ENCODE results near the gene KRT74. TPM values are rescaled to one million over a fixed set of nuclear protein-coding genes. Genes with fewer than 3 reads are reported as not detected.

KRT74 gene
- total and polyA plus RNA-seq, 2 of the 13 experiments (the other 11 are each of a cell fraction or from before 2014, with no cell fraction given): not detected

- Histone ChIP-seq H3K27me3 (ENCODE audit: control insufficient read depth in 1 of 2, insufficient read depth in 2 of 2, low read length in 2 of 2) (peaks cover 5 to 14% of the 10 kb centered on the region in 2 experiments; a peak in 4 of 5 replicates), H3K4me2 (ENCODE audit: low read depth, low read length) (no peak overlapping the region), H4K20me1 (ENCODE audit: insufficient read depth, low read length) (no peaks in the 10 kb centered on the region), H3K79me2 (ENCODE audit: insufficient read depth, low read length) (no peaks in the 10 kb centered on the region), H3K9ac (ENCODE audit: insufficient read depth, low read depth, low read length) (no peak overlapping the region), H3K36me3 (replicated peaks in 1 of 2; ENCODE audit: control insufficient read depth in 1 of 2, insufficient read depth in 2 of 2, low read length in 2 of 2) (no peaks in the 10 kb centered on the region), H2AFZ (ENCODE audit: low read length) (no peak overlapping the region), H3K4me3 (replicated peaks in 1 of 3; ENCODE audit: insufficient read depth in 1 of 3, low read depth in 2 of 3, low read length in 3 of 3) (no peak overlapping the region), H3K4me1 (ENCODE audit: insufficient read depth, low read length) (no peaks in the 10 kb centered on the region), H3K27ac (ENCODE audit: extremely low read length, insufficient read depth, low read length) (no peak overlapping the region), H3K9me3 (ENCODE audit: low read length) (no peaks in the 10 kb centered on the region)
- FAIRE-seq: no peak
- TF ChIP-seq ZEB1 (IDR thresholded peaks at IDR 0.05; ENCODE audit: insufficient replicate concordance, low read depth) (no peak), BATF2 (CRISPR knock-in tag; IDR thresholded peaks at IDR 0.05) (no peak), ZNF18 (CRISPR knock-in tag; IDR thresholded peaks at IDR 0.05; ENCODE audit: insufficient replicate concordance) (no peak)
- ChIA-PET CTCF (ENCODE audit: low intra/inter-chr PET ratio, low total read pairs) (no interaction called here), POLR2A (no interaction called here)
- WGBS (ENCODE audit: low lambda C conversion rate): 4% methylated on average over 2 of the region's 2 CpGs
- in situ Hi-C loops (cut with HindIII; ENCODE audit: extremely low pct_ligation_motif_present, low pct_unique_long_range_greater_than_20kb): loop anchor here (25.0 kb wide), 1 partner anchor 392 kb away; no protein-coding TSS in a partner anchor
- intact Hi-C loops (cut with micrococcal nuclease; ENCODE audit: unreplicated experiment): no loop called here
- no peak for DNase-seq (ENCODE audit: low spot score)
- no peak for ATAC-seq
- no TSS peak for BruUV-seq (replicated peaks)
Measured at GRCh38 chr12:52529417-52529816, 44.2 kb downstream of the KRT74 start.

DNA sequence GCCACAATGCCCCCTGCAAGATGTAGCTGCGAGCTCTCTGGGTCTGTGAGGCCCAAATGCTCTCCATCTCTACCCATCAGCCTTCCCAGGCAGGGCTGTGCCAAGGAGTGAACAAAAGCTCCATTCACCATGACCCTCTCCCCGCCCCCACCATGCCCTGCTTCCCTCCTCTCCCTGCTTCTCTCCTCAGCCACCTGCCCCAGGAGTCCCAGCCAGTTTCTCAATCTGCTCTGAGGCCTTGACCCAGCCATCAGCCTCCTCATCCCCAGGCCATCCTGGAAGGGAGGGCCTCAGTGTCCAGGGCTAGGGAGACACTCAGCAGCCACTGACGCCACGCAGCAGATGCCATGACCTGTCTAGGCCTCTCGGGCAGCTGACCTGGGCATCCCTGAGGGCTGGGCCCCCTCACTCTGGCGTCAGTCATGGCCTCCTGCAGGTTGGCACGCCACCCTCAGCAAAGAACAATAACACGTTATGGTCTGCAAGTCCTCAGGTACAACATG is 45.0 kb downstream of the KRT74 start:
- no peak overlapping the region for H3K9ac ChIP-seq (ENCODE audit: insufficient read depth, low read depth, low read length)
- H3K79me2 ChIP-seq (ENCODE audit: insufficient read depth, low read length): no peaks in the 10 kb centered on the region
- H3K4me2 ChIP-seq (ENCODE audit: low read depth, low read length): no peak overlapping the region
- H2AFZ ChIP-seq (ENCODE audit: low read length): no peak overlapping the region
- no peak for TF ChIP-seq THAP9 (CRISPR knock-in tag; IDR thresholded peaks at IDR 0.05; ENCODE audit: borderline replicate concordance)
- ChIA-PET CTCF (ENCODE audit: low intra/inter-chr PET ratio, low total read pairs) (no interaction called here), POLR2A (no interaction called here)
- H3K36me3 ChIP-seq (replicated peaks in 1 of 2; ENCODE audit: control insufficient read depth in 1 of 2, insufficient read depth in 2 of 2, low read length in 2 of 2): no peaks in the 10 kb centered on the region
- intact Hi-C loops (cut with micrococcal nuclease; ENCODE audit: unreplicated experiment): no loop called here
- no peaks in the 10 kb centered on the region for H3K4me1 ChIP-seq (ENCODE audit: insufficient read depth, low read length)
- no peak for ATAC-seq
- DNase-seq (ENCODE audit: low spot score): no peak
- peaks cover 5 to 10% of the 10 kb centered on the region in 2 experiments; a peak in 4 of 5 replicates for H3K27me3 ChIP-seq (ENCODE audit: control insufficient read depth in 1 of 2, insufficient read depth in 2 of 2, low read length in 2 of 2)
- WGBS (ENCODE audit: low lambda C conversion rate): 2% methylated on average over 8 of the region's 8 CpGs
- in situ Hi-C loops (cut with HindIII; ENCODE audit: extremely low pct_ligation_motif_present, low pct_unique_long_range_greater_than_20kb): loop anchor here (25.0 kb wide), 1 partner anchor 391 kb away; no protein-coding TSS in a partner anchor
- H3K9me3 ChIP-seq (ENCODE audit: low read length): no peaks in the 10 kb centered on the region
- no peak overlapping the region for H3K4me3 ChIP-seq (replicated peaks in 1 of 3; ENCODE audit: insufficient read depth in 1 of 3, low read depth in 2 of 3, low read length in 3 of 3)
- FAIRE-seq: no peak
- no peaks in the 10 kb centered on the region for H4K20me1 ChIP-seq (ENCODE audit: insufficient read depth, low read length)
- BruUV-seq (replicated peaks): no TSS peak
- no peak overlapping the region for H3K27ac ChIP-seq (ENCODE audit: extremely low read length, insufficient read depth, low read length)

All from HepG2 (cell line).